Measurements from ENCODE around the gene PAX4.

DNA sequence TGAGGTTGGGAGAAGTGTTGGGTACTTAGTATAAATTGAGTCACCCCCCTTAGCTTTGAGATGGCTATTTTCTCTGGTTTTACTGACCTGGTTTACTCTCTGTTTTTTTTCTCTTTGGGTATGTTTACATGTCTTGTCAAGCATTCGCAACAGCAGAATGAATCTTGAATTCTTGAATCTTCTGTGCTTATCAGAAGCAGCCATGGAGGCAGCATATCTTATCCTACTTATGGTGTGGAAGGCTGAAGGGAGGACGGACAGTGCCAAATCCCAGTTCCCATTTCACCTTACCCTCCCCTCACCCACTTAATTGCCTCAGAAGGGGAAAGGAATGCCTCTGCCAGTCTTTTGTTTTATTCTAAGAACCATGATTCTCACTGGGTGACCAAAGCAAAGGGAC, 37.8 kb upstream of the PAX4 start:
- TF ChIP-seq ILK (tag; IDR thresholded peaks at IDR 0.05; ENCODE audit: borderline replicate concordance, low read depth) (no peak), POLR2A (conservative IDR thresholded peaks at IDR 0.05) (no peak), NR3C1 (CRISPR knock-in tag; IDR thresholded peaks at IDR 0.05) (no peak)
- TF ChIP-seq, protein P1, sequence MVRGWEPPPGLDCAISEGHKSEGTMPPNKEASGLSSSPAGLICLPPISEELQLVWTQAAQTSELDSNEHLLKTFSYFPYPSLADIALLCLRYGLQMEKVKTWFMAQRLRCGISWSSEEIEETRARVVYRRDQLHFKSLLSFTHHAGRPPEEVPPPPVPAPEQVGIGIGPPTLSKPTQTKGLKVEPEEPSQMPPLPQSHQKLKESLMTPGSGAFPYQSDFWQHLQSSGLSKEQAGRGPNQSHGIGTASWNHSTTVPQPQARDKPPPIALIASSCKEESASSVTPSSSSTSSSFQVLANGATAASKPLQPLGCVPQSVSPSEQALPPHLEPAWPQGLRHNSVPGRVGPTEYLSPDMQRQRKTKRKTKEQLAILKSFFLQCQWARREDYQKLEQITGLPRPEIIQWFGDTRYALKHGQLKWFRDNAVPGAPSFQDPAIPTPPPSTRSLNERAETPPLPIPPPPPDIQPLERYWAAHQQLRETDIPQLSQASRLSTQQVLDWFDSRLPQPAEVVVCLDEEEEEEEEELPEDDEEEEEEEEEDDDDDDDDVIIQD (CRISPR knock-in tag; IDR thresholded peaks at IDR 0.05): no peak
- TF ChIP-seq, protein P2, sequence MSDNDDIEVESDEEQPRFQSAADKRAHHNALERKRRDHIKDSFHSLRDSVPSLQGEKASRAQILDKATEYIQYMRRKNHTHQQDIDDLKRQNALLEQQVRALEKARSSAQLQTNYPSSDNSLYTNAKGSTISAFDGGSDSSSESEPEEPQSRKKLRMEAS (CRISPR knock-in tag; IDR thresholded peaks at IDR 0.05): no peak
- TF ChIP-seq, protein P3, sequence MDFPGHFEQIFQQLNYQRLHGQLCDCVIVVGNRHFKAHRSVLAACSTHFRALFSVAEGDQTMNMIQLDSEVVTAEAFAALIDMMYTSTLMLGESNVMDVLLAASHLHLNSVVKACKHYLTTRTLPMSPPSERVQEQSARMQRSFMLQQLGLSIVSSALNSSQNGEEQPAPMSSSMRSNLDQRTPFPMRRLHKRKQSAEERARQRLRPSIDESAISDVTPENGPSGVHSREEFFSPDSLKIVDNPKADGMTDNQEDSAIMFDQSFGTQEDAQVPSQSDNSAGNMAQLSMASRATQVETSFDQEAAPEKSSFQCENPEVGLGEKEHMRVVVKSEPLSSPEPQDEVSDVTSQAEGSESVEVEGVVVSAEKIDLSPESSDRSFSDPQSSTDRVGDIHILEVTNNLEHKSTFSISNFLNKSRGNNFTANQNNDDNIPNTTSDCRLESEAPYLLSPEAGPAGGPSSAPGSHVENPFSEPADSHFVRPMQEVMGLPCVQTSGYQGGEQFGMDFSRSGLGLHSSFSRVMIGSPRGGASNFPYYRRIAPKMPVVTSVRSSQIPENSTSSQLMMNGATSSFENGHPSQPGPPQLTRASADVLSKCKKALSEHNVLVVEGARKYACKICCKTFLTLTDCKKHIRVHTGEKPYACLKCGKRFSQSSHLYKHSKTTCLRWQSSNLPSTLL (IDR thresholded peaks at IDR 0.05): no peak
- TF ChIP-seq, protein P4, sequence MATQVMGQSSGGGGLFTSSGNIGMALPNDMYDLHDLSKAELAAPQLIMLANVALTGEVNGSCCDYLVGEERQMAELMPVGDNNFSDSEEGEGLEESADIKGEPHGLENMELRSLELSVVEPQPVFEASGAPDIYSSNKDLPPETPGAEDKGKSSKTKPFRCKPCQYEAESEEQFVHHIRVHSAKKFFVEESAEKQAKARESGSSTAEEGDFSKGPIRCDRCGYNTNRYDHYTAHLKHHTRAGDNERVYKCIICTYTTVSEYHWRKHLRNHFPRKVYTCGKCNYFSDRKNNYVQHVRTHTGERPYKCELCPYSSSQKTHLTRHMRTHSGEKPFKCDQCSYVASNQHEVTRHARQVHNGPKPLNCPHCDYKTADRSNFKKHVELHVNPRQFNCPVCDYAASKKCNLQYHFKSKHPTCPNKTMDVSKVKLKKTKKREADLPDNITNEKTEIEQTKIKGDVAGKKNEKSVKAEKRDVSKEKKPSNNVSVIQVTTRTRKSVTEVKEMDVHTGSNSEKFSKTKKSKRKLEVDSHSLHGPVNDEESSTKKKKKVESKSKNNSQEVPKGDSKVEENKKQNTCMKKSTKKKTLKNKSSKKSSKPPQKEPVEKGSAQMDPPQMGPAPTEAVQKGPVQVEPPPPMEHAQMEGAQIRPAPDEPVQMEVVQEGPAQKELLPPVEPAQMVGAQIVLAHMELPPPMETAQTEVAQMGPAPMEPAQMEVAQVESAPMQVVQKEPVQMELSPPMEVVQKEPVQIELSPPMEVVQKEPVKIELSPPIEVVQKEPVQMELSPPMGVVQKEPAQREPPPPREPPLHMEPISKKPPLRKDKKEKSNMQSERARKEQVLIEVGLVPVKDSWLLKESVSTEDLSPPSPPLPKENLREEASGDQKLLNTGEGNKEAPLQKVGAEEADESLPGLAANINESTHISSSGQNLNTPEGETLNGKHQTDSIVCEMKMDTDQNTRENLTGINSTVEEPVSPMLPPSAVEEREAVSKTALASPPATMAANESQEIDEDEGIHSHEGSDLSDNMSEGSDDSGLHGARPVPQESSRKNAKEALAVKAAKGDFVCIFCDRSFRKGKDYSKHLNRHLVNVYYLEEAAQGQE (IDR thresholded peaks at IDR 0.05; ENCODE audit: borderline replicate concordance): no peak
- TF ChIP-seq, protein P4 (CRISPR knock-in tag; IDR thresholded peaks at IDR 0.05; ENCODE audit: low read depth): no peak

Measured in K562 (cell line).